HG03159 (cell line): ENCODE results near the gene RPL28.

Experiments used
- ATAC-seq: cut with Tn5 transposase; IDR thresholded peaks from one replicate; pipeline ENCODE4 v1.9.1; 2021; ENCODE audit warnings: mild to moderate bottlenecking, moderate library complexity; ENCODE audit not compliant: unreplicated experiment

RPL28 gene

GRCh38 chr19:55353356-55353802 lies 32.4 kb upstream of the RPL28 start:
- ATAC-seq, result no peak

GRCh38 chr19:55353803-55354697 lies 31.7 kb upstream of the RPL28 start:
- ATAC-seq, result no peak

- ATAC-seq, result no peak
Measured at GRCh38 chr19:55354698-55355212, 31.0 kb upstream of the RPL28 start, which contains the start of gene COX6B2. COX6B2 (minus strand) TSS chr19:55354719; CDS start chr19:55354521, 198 bp downstream.

GRCh38 chr19:55355213-55355821 lies 30.4 kb upstream of the RPL28 start:
- ATAC-seq, result no peak

- ATAC-seq, result no peak
Measured at GRCh38 chr19:55358493-55358892, 27.2 kb upstream of the RPL28 start.

- no peak for ATAC-seq
Measured at GRCh38 chr19:55358943-55359908, 26.5 kb upstream of the RPL28 start.

- ATAC-seq, result no peak
Measured at GRCh38 chr19:55360902-55361301, 24.8 kb upstream of the RPL28 start.

- ATAC-seq, result no peak
Measured at GRCh38 chr19:55362174-55362989, 23.4 kb upstream of the RPL28 start.

- no peak for ATAC-seq
Measured at GRCh38 chr19:55362990-55363716, 22.6 kb upstream of the RPL28 start, which contains the start of gene GARIN5B. GARIN5B (minus strand) TSS chr19:55363260; CDS start chr19:55363066, 194 bp downstream.

- no peak for ATAC-seq
Measured at GRCh38 chr19:55365245-55365644, 20.5 kb upstream of the RPL28 start.

GRCh38 chr19:55365964-55366363 lies 19.8 kb upstream of the RPL28 start:
- ATAC-seq, result no peak

- ATAC-seq, result no peak
Measured at GRCh38 chr19:55366790-55367189, 18.9 kb upstream of the RPL28 start.

- no peak for ATAC-seq
Measured at GRCh38 chr19:55368106-55368505, 17.6 kb upstream of the RPL28 start.

- no peak for ATAC-seq
Measured at GRCh38 chr19:55368701-55369563, 16.8 kb upstream of the RPL28 start.

- ATAC-seq, result no peak
Measured at GRCh38 chr19:55369653-55370304, 16.0 kb upstream of the RPL28 start.

GRCh38 chr19:55370305-55370988 lies 15.3 kb upstream of the RPL28 start, which contains the start of gene IL11:
IL11 (minus strand) TSS chr19:55370463; CDS start chr19:55370310, 153 bp downstream.
- no peak for ATAC-seq
